KG1 (cell line): ENCODE measurements around the gene UBALD2.
"Not testable (repeated sequence)": the region's sequence is repeated elsewhere in the genome, so short reads cannot be mapped to it uniquely, and the experiment has no call there.

Source experiments
- DNase-seq: peaks from one replicate; lab custom pipeline; 2025; lab: John Stamatoyannopoulos, UW

Gene UBALD2

DNA sequence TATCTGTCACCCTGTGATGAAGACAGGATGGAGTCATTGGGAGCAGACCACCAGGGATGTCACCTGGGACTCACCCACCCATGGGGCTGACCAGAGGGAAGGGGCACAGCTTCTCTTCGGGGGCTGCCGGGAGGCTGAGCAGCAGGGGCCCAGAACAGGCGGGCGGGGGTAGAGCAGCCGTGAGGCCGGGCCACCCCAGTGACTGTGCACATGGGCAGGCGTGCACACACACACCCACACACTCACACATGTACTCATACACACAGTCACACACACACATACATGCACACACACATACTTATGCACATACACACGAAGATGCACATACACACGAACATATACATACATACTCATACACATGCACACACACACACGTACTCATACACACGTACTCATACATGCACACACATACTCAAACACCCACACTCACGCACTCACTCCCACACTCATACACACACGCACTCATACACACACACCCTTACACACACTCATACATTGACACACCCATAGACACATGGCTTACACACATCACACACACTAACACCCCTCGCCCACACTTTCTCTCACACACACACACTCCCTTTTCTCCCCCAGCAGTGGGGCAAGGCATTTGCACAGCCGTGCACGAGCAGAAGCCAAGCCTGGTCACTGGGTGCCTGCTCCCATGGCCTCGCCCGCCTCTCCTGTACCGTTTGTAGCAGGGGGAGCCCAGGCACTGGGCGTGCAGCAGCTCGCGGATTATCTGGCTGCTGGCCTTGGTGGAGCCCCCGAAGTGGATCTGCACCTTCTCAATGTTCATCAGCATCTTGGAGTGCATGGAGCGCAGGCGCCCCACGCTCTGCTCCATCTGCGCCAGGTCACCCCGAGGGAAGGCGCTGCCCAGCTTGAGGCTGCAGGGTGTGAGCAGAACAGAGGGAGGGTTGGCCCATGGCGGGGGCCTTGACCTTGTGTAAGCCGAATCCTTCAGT is 12.4 kb downstream of the UBALD2 start:
- DNase-seq = no peak

DNA sequence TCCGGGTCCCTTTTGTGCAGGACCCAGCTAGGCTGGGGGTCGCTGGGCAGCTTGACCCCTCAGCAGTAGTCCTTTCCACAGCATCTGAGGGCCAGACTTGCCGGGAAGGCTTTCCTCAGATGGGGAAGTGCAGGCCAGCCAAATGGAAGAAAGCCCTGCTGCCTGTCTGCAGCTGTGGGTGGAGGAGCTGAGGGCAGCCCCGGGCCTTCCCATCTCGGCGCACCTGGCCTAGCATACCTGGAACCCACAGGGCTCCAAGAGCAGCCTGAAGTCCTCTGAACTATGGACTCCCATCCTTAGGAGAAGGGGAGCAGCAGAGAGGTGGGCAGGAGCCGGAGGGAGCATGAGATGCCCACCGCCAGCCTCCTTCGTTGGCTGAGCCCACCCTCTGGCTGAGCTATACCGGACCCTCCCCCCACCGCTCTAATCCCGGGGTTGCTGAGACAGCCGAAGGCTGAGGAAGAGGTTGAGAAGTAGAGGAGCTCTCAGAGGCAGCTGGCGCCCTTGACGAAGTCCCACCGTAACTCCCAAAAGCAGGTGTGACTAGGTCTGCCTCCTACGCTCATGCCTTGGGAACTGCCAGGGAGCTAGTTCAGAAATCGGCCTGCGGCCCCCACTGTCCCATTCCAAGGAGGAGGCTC is 13.2 kb downstream of the UBALD2 start:
- DNase-seq = no peak

DNA sequence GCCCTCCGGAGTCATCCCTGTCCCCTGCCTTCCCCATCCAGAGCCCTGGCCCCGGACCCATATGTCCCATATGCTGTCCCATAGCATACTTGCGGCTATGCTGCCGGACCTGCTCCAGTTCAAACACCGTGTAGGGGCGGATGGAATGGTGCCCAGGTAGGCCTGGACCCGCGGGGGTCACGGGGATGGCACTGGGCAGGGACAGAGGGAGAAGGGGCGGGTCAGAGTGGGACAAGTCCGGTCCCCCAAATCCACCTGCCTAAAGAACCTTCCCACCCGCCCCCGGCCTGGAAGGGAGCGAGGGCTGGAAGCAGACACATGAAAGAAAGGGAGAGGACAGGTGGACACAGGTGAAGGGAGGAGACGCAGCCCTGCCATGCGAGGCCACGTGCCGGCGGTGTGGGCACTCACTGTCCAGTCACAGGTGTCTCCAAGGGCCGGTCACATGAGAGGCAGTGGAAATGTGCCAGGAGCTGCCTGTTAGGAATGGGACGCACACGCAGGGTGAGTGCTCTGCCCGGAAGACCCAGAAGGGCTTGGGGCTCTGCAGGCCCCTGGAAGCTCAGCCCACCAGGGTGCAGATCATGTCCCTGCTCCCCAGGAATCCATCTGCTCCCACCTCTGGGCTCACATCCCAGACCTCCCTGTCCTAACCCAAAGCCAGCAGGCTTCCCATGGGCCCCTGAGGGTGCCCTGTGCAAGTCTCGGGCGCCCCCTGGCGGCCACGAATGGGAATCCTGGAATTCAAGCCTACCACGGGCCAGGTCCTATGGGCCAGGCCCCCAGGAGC is 14.0 kb downstream of the UBALD2 start:
- peak; percentile 55 for DNase-seq

DNA sequence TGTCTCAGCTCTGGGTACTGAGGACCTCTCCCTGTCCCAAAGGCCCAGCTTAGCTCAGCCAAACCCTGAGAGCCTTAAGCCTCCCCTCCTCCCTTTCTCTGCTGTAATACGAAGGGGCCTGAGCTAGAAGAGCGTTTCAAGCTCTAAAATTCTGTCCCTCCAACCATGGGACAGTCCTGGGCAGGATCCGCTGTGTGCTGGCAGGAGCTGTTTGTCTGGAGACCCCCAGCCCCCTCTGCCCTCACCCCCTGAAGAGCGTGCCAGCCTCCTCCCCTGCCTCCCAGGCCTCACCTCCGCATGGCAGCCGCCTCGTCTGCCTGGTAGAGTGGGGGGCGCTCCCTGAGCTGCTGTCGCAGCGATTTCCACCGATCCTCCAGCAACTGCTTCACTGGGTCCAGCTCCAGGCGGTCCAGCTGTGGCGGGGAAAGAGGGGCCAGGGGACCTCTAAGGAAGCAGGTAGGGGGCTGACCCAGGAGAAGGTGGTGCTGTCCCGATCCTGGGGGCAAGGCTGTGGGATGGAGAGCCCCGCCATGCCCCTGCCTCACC is 14.7 kb downstream of the UBALD2 start:
- DNase-seq = no peak

DNA sequence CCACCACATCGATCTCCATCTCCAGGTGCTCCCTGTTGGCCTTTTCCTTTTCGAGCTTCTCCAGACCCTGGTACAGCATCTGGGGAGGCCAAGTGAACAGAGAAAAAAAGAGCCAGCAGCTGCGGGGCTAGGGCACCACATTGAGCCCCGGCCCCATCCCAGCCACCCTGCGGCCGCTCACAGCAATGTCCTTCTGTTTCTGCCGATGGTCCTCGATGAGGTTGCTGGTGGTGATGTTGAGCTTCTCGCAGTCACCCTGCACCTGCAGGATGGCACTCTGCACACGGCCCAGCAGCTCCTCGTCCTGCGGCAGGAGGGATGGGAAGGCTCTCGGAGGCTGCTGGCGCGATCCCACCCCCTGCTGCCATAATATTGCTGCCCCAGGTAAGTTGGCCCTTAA is 15.5 kb downstream of the UBALD2 start:
- DNase-seq = no peak

DNA sequence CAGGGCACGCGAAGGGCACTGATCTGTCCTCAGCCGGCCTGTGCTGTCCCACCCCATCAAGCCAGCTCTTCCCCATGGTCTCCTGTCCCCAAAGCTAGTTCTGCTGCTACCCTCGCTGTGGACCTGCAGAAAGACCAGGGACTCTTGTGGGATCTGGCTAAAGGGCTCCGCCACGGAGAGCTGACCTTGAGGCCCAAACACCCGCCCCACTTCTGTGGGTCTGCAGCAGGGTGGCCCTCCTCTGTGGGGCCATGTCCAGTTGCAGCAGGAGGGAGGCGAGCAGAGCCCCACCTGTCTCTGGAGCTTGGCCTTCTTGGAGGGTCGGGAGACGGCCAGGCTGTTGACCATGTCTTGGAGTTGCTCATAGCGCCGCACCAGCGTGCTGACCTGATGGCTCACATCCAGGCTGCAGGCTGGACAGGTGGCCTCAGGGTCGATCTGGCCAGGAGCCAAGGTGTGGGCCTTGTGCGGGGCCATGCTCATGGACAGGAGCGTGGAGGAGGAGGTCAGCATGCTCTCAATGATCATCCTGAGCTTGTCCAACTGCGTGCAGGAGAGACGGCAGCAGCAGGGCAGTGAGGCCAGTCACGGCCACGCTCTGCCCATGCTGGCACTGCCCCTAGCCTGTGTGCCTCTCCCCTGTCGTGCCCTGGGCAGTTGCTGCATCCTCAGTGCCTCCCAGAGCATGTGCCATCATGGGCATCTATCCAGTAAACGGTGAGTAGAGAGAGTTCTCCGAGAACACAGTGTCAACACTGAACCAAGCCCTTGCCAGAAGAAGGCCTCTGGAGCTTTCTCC is 16.6 kb downstream of the UBALD2 start:
- no peak for DNase-seq

DNA sequence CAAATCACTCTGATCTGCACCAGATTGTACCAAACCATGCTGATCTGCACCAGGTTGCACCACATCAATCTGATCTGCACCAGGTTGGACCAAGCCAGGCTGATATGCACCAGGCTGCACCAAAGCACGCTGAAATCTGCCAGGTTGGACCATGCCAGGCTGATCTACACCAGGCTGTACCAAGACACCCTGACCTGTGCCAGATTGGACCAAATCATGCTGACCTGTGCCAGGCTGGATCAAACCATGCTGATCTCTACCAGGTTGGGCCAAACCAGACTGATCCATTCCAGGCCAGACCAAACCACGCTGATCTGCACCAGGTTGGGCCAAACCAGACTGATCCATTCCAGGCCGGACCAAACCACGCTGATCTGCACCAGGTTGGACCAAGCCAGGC is 27.4 kb downstream of the UBALD2 start:
- DNase-seq = no peak

DNA sequence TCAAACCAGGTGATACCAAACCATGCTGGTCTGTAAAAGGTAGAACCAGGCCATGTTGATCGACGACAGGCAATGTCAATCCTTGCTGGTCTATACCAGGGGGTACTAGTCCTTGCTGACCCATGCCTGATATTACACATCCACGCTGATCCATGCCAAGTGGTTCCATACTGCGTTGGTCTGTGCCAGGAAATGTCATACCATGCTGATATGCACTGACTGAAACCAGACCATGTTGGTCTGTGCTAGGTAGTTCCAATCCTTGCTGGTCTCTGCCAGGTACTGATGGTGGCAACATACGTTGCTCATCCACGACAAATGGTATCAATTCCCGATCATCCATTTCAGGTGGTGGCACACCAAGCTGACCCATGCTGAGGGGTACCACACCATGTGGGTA is 28.0 kb downstream of the UBALD2 start:
- DNase-seq = no peak

DNA sequence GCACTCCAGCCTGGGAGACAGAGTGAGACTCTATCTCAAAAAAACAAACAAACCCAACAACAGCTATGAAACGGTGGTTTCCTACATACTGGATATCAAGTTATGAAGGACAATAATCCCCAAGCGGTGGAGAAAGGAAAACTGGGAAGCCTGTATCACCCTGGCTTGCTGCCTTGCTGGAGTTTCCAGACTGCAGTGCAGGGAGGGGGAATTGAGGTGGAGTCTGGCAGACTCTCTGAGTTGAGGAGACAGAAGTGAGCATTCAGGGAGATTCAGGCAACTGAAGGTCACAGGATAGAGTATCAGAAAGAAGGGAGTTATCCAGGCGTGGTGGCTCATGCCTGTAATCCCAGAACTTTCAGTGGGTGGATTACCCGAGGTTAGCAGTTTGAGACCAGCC is 31.0 kb downstream of the UBALD2 start:
- no peak for DNase-seq

DNA sequence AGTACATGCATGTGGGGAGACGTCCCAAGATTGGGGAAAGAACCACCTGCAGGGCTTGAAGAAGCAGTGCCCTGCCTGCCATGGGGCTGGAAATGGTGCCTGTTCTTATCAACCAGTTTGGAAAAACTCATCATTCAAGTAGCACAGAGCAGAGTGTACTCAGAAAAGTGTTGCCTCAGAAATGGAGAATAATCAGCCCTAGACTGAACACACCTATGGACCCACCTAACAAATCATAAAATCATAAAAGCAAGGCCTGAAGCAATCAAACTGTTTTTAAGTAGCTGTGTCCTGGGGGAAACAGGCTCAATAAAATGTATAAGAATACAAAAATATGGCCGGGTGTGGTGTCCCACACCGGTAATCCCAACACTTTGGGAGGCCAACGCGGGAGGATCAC is 31.7 kb downstream of the UBALD2 start:
- no peak for DNase-seq

DNA sequence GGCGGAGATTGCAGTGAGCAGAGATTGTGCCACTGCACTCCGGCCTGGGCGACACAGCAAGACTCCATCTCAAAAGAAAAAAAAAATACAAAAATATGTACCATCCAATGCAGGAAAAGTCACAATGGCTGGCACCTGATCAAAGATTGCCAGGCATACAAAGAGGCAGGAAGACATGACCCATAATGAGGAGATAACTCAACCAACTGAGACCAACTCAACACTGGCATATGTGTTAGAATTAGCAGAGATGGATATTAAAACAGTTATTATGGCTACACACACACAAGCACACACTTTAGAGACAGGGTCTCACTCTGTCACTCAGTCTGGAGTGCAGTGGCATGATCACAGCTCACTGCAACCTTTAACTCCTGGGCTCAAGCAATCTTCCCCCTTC is 32.3 kb downstream of the UBALD2 start:
- DNase-seq = no peak

DNA sequence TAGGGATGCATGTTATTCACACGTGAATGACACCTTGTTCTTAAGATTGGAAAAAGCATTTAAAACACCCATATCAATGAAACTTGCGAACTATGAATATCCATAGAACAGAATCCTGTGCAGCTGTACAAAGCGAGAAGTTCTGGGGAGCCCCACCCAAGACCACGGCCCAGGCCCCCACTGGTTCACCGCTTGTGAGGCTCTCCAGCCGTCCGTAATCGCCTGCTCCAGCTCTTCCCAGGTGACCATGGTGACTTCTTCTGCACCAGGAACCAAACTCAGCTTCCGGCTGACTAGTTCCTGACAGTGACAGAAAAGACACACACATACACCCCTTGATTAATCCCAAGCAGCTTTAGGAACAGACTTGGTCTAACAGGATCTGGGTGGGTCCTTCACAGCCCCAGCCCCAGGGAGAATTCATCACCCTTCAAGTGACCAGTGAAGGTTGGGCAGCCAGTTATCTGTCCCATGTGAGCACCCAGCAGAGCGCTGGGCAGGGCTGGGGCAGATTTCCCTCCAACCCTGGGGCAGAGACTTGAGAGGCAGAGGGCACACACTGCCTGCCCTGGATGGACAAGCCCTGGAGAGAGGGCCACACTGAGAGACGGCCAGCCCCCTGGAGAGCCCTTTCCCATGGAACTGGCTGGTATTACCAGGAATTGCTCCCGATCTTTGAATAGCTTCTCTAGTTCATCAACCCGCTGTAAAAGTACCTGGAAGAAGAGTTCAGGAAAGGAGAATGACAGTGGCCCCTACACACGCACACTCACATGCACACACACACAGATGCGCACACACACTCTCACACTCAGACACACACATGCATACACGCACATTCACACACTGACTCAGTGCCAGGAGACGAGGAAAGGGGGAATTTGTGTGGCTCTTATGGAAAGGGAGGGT is 39.3 kb downstream of the UBALD2 start:
- no peak for DNase-seq

DNA sequence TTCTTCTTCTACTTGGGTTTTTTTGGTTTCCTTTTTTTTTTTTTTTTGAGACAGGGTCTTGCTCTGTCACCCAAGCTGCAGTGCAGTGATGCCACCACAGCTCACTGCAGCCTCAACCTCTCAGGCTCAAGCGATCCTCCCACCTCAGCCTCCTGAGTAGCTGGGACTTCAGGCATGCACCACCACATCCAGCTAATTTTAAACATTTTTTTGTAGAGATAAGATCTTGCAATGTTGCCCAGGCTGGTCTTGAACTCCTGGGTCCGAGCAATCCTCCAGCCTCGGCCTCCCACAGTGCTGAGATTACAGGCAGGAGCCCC is 39.9 kb downstream of the UBALD2 start:
- DNase-seq = not testable (repeated sequence)

DNA sequence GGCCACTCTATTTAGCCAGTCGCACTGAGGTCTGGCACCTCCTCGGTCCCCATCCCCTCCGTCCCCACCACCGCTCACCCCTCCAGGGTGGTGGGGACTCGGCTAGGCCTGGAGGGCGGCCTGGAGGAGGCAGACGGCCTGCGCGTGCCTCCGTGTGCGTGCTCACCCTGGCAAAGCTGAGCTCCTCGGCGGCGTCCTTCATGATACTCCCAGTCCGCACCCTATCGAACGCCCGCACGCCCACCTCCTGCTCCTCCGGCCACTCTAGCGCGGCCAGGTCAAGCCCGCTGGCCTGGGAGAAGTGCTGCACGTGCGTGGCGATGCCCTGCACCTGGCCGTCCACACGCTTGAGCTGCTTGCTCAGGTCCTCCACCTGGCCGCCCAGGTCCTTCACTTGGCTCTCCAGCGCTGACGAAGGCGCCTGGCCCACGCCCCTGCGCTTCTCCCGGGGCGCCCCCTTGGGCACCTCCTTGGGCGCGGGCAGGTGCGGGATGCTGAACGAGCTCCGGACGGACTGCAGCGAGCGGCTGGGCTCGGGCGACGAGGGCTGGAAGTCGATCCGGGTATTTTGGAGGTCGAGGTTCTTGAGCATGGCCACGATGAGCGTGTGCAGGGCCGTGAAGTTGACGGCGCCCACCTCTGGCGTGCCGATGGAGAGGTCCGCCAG is 42.3 kb downstream of the UBALD2 start:
- DNase-seq = no peak

DNA sequence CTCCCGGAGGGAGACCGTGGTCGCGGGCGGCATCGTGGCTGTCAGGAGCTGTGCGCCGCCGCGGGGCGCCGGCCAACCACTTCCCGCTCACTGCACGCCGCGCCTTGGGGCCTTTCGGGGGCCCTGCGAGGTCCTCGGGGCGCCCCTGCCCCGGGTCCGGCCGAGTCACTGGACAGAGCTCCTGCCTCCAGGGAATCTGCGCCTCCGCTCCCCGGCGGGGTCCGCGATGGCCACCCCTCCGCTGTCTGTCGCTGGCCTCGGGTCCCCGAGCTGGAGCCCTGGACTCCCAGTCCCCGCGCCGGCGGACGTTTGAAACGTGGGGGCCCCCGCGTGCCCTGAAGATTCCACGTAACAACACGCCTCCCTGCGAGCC is 42.8 kb downstream of the UBALD2 start, which contains the start of gene QRICH2:
TSS of gene QRICH2 (minus strand) at position 311 of the 373 bp plus-strand sequence. CDS start at position 33, 278 bp downstream.
- no peak for DNase-seq

DNA sequence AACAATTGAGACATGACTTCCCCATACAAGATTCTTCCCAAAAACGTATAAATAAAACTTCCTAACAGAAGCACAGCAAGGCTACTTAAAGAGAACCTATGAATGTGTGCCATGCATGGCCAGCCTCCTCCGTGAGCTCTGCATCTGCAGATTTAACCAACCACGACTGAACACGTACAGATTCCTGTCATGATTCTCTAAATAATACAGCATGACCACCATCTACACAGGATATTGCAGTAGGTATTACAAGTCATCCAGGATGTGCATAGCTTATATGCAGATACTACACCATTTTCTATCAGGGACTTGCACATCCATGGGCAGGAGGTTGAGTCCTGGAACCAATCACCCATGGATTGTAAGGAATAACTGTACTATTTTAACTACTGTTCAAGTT is 44.3 kb downstream of the UBALD2 start:
- no peak for DNase-seq

DNA sequence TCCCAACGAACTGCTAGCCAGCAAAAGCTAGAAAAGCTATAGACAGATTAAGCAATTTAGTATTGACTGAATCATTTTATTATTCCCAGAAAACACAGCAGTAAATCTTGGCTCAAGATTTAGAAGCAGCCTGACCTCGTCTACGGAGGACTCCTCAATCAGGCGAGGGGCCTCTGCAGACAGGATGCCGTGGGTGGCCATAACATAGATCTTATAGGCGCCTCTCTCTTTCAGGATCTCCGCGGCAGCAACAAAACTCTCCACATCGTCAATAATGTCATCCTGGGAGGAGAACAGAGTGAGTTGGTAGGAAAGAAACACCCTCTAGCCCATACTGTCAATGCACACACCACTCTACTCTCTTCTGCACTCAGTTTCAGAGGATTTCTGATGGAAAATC is 47.6 kb downstream of the UBALD2 start:
- DNase-seq = no peak

DNA sequence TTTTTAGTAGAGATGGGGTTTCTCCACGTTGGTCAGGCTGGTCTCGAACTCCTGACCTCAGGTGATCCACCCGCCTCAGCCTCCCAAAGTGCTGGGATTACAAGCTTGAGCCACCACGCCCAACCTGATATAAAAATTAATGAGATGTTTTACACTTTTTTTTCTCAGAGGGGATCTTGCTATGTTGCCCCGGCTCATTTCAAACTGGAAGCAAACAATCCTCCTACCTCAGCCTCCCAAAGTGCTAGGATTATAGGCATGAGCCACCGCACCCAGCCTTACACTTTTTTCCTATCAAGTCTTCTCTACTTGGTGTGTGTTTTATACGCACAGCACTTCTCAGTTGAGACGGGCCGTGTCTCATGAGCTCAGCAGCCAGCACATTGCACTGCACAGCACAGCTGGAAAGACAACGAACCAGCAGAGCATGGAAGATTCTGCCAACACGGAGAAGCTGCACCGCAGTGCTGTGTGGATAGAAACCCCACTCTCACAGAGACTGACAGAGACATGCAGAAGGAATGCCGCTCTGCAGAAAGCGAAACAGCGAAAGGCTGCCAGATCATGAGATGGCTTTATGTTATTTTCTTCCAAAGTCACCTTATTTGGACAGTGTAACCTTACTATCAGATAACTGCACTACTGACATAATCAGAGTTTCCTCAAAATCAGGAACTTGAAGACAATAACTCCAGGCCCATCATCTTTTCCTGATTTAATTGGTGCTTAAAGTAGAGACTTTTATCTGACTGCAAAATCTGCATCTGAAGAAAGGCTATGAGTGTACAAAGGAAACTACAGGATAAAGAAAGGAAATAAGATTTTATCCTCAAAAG is 49.5 kb downstream of the UBALD2 start:
- no peak for DNase-seq

DNA sequence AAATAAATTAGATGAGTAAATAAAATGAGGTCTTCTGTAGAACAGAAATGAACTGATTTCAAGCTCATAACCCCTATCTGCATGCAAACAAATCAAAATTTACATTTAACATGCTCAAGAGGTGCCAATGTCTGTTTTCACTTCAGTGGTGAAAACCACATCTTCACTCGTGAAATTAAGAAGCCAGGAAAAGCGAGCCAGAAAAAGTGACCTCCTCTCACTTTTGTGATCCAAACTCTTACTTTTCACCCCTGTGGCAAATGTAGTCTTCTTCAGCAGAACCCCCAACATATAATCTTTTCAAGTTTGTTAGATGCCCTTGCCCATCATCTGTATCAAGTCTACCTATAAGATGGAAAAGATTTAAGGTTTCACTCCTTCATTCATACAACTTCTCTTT is 52.4 kb downstream of the UBALD2 start:
- no peak for DNase-seq
